ENCODE data around the gene EGFLAM. TPM values are rescaled to one million over a fixed set of nuclear protein-coding genes. Genes with fewer than 3 reads are reported as not detected.

The EGFLAM gene
- total and polyA plus RNA-seq, 2 experiments from 2014 or later = 0.24 to 1.9 TPM

- H3K27ac ChIP-seq (ENCODE audit: low read depth) = no peak overlapping the region
- H3K4me3 ChIP-seq = no peak overlapping the region
- H3K27me3 ChIP-seq (ENCODE audit: insufficient read depth) = no peaks in the 10 kb centered on the region
- no peak overlapping the region for H2AFZ ChIP-seq
- H3K36me3 ChIP-seq (ENCODE audit: insufficient read depth) = no peaks in the 10 kb centered on the region
- DNase-seq (ENCODE audit: low spot score) = no peak
- no peaks in the 10 kb centered on the region for H3F3A ChIP-seq (replicated peaks; ENCODE audit: low read depth)
- no peak for ATAC-seq
- TF ChIP-seq, protein P1, sequence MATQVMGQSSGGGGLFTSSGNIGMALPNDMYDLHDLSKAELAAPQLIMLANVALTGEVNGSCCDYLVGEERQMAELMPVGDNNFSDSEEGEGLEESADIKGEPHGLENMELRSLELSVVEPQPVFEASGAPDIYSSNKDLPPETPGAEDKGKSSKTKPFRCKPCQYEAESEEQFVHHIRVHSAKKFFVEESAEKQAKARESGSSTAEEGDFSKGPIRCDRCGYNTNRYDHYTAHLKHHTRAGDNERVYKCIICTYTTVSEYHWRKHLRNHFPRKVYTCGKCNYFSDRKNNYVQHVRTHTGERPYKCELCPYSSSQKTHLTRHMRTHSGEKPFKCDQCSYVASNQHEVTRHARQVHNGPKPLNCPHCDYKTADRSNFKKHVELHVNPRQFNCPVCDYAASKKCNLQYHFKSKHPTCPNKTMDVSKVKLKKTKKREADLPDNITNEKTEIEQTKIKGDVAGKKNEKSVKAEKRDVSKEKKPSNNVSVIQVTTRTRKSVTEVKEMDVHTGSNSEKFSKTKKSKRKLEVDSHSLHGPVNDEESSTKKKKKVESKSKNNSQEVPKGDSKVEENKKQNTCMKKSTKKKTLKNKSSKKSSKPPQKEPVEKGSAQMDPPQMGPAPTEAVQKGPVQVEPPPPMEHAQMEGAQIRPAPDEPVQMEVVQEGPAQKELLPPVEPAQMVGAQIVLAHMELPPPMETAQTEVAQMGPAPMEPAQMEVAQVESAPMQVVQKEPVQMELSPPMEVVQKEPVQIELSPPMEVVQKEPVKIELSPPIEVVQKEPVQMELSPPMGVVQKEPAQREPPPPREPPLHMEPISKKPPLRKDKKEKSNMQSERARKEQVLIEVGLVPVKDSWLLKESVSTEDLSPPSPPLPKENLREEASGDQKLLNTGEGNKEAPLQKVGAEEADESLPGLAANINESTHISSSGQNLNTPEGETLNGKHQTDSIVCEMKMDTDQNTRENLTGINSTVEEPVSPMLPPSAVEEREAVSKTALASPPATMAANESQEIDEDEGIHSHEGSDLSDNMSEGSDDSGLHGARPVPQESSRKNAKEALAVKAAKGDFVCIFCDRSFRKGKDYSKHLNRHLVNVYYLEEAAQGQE (IDR thresholded peaks at IDR 0.05; ENCODE audit: unreplicated experiment) = no peak
- TF ChIP-seq, protein P2, sequence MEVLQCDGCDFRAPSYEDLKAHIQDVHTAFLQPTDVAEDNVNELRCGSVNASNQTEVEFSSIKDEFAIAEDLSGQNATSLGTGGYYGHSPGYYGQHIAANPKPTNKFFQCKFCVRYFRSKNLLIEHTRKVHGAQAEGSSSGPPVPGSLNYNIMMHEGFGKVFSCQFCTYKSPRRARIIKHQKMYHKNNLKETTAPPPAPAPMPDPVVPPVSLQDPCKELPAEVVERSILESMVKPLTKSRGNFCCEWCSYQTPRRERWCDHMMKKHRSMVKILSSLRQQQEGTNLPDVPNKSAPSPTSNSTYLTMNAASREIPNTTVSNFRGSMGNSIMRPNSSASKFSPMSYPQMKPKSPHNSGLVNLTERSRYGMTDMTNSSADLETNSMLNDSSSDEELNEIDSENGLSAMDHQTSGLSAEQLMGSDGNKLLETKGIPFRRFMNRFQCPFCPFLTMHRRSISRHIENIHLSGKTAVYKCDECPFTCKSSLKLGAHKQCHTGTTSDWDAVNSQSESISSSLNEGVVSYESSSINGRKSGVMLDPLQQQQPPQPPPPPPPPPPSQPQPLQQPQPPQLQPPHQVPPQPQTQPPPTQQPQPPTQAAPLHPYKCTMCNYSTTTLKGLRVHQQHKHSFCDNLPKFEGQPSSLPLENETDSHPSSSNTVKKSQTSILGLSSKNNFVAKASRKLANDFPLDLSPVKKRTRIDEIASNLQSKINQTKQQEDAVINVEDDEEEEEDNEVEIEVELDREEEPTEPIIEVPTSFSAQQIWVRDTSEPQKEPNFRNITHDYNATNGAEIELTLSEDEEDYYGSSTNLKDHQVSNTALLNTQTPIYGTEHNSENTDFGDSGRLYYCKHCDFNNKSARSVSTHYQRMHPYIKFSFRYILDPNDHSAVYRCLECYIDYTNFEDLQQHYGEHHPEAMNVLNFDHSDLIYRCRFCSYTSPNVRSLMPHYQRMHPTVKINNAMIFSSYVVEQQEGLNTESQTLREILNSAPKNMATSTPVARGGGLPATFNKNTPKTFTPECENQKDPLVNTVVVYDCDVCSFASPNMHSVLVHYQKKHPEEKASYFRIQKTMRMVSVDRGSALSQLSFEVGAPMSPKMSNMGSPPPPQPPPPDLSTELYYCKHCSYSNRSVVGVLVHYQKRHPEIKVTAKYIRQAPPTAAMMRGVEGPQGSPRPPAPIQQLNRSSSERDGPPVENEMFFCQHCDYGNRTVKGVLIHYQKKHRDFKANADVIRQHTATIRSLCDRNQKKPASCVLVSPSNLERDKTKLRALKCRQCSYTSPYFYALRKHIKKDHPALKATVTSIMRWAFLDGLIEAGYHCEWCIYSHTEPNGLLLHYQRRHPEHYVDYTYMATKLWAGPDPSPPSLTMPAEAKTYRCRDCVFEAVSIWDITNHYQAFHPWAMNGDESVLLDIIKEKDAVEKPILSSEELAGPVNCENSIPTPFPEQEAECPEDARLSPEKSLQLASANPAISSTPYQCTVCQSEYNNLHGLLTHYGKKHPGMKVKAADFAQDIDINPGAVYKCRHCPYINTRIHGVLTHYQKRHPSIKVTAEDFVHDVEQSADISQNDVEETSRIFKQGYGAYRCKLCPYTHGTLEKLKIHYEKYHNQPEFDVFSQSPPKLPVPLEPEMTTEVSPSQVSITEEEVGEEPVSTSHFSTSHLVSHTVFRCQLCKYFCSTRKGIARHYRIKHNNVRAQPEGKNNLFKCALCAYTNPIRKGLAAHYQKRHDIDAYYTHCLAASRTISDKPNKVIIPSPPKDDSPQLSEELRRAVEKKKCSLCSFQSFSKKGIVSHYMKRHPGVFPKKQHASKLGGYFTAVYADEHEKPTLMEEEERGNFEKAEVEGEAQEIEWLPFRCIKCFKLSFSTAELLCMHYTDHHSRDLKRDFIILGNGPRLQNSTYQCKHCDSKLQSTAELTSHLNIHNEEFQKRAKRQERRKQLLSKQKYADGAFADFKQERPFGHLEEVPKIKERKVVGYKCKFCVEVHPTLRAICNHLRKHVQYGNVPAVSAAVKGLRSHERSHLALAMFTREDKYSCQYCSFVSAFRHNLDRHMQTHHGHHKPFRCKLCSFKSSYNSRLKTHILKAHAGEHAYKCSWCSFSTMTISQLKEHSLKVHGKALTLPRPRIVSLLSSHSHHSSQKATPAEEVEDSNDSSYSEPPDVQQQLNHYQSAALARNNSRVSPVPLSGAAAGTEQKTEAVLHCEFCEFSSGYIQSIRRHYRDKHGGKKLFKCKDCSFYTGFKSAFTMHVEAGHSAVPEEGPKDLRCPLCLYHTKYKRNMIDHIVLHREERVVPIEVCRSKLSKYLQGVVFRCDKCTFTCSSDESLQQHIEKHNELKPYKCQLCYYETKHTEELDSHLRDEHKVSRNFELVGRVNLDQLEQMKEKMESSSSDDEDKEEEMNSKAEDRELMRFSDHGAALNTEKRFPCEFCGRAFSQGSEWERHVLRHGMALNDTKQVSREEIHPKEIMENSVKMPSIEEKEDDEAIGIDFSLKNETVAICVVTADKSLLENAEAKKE (CRISPR knock-in tag; IDR thresholded peaks at IDR 0.05) = no peak
- TF ChIP-seq EZH2 (IDR thresholded peaks at IDR 0.05; ENCODE audit: low read depth, unreplicated experiment) (no peak), CREB1 (CRISPR knock-in tag; IDR thresholded peaks at IDR 0.05; ENCODE audit: low read depth) (no peak), STAT1 (IDR thresholded peaks at IDR 0.05; ENCODE audit: unreplicated experiment) (no peak), EZH2phosphoT487 (IDR thresholded peaks at IDR 0.05; ENCODE audit: unreplicated experiment) (no peak), ZNF331 (CRISPR knock-in tag; IDR thresholded peaks at IDR 0.05; ENCODE audit: low read depth) (no peak), ETS1 (IDR thresholded peaks at IDR 0.05) (no peak), CTCF (conservative IDR thresholded peaks at IDR 0.05; ENCODE audit: low read depth in 2 of 2) (no peak), POLR2AphosphoS5 (IDR thresholded peaks at IDR 0.05; ENCODE audit: low read depth) (no peak), JUNB (IDR thresholded peaks at IDR 0.05; ENCODE audit: unreplicated experiment) (no peak), ZNF114 (CRISPR knock-in tag; IDR thresholded peaks at IDR 0.05) (no peak), NANOG (IDR thresholded peaks at IDR 0.05; ENCODE audit: borderline replicate concordance) (no peak)
- Mint-ChIP-seq H3K4me1 (peaks cover 5% of the 10 kb centered on the region; the same call in 2 of the 3 replicates), H3K9me3 (no peaks in the 10 kb centered on the region), H3K4me3 (no peak overlapping the region), H3K36me3 (ENCODE audit: low read depth) (no peaks in the 10 kb centered on the region), H3K27me3 (ENCODE audit: insufficient read depth, low read depth, poor library complexity) (no peaks in the 10 kb centered on the region), H3K27ac (no peak overlapping the region)
- H3K4me2 ChIP-seq = no peak overlapping the region
- peaks cover 7% of the 10 kb centered on the region for H3K9me2 ChIP-seq (ENCODE audit: insufficient read depth)
- no peaks in the 10 kb centered on the region for H3K79me2 ChIP-seq (replicated peaks; ENCODE audit: insufficient read depth)
- no peaks in the 10 kb centered on the region for H3K4me1 ChIP-seq (ENCODE audit: insufficient read depth)
- H4K20me1 ChIP-seq (replicated peaks; ENCODE audit: insufficient read depth) = no peaks in the 10 kb centered on the region
These were observed 83.3 kb downstream of the EGFLAM start for GRCh38 chr5:38341641-38342040.

All from GM23338 (cell line).